Caco-2 (cell line): ENCODE data around the gene SART1. TPM values are rescaled to one million over a fixed set of nuclear protein-coding genes. Genes with fewer than 3 reads are reported as not detected.

Experiments used
- BruUV-seq: library from RNA; stranded (reverse); fragments of 400-500 nt; replicated peaks from 2 replicates; lab custom pipeline; 2021; lab: Mats Ljungman, UMichigan
- CTCF ChIA-PET: fragments of 300-600 bp; sonication (Branson Sonifier 250); formaldehyde crosslinking; loops from one replicate; lab custom pipeline; 2022; ENCODE audit warnings: antibody characterized with exemption; lab: Charles Lee
- POLR2A ChIA-PET: fragments of 300-600 bp; sonication (Branson Sonifier 250); formaldehyde crosslinking; loops from one replicate; lab custom pipeline; 2022; ENCODE audit warnings: antibody characterized with exemption; lab: Charles Lee
- DNase-seq, 2 experiments: peaks; one replicate each; pipeline versions ENCODE4 v3.0.0 to v3.0.0-alpha.2; 2020 to 2022
- H3K27me3 ChIP-seq: replicated peaks from 2 replicates; pipeline ENCODE4 v1.6.0; 2011; ENCODE audit warnings: low read length; ENCODE audit not compliant: control insufficient read depth, insufficient read depth
- H3K36me3 ChIP-seq: 2 replicates; pipeline ENCODE4 v1.5.1; 2011; ENCODE audit warnings: low read length; ENCODE audit not compliant: control insufficient read depth, insufficient read depth
- H3K4me1 ChIP-seq: fragments of 250-450 bp; sonication (Bioruptor Pico); 2 replicates; pipeline ENCODE4 v1.5.1; 2020; ENCODE audit warnings: mild to moderate bottlenecking
- H3K4me3 ChIP-seq: 2 replicates; pipeline ENCODE4 v1.5.1; 2011; ENCODE audit warnings: low read depth, mild to moderate bottlenecking, control low read depth, low read length
- H3K9me3 ChIP-seq: fragments of 250-450 bp; sonication (Bioruptor Pico); 2 replicates; pipeline ENCODE4 v1.5.1; 2020; ENCODE audit warnings: mild to moderate bottlenecking, moderate library complexity
- H3K27ac Mint-ChIP-seq: one replicate; pipeline ENCODE4 v1.8.0; 2022; ENCODE audit warnings: mixed read lengths; ENCODE audit not compliant: unreplicated experiment
- H3K27me3 Mint-ChIP-seq: one replicate; pipeline ENCODE4 v1.8.0; 2022; ENCODE audit warnings: mixed read lengths; ENCODE audit not compliant: insufficient read depth, unreplicated experiment
- H3K36me3 Mint-ChIP-seq: one replicate; pipeline ENCODE4 v1.8.0; 2022; ENCODE audit warnings: mild to moderate bottlenecking, mixed read lengths; ENCODE audit not compliant: insufficient read depth, unreplicated experiment
- H3K4me1 Mint-ChIP-seq: one replicate; pipeline ENCODE4 v1.8.0; 2022; ENCODE audit warnings: low read depth, mixed read lengths; ENCODE audit not compliant: unreplicated experiment
- H3K4me3 Mint-ChIP-seq: one replicate; pipeline ENCODE4 v1.8.0; 2022; ENCODE audit warnings: mild to moderate bottlenecking, moderate library complexity, mixed read lengths; ENCODE audit not compliant: unreplicated experiment
- H3K9me3 Mint-ChIP-seq: one replicate; pipeline ENCODE4 v1.8.0; 2022; ENCODE audit warnings: mixed read lengths; ENCODE audit not compliant: unreplicated experiment
- intact Hi-C: fragments of 100-400 bp; cut with micrococcal nuclease; formaldehyde crosslinking; loops from one replicate; pipeline ENCODE4 v1.10.0; 2022; ENCODE audit not compliant: unreplicated experiment
- total RNA-seq: library from RNA; stranded (reverse); gene quantifications from 2 replicates; pipeline ENCODE4 v1.2.3, GENCODE V29; 2022
- TF ChIP-seq, protein P1 (sequence below), 2 experiments: fragments of 200-600 bp in 1 of 2; IDR thresholded peaks; 1 replicate in 1 of 2; 2 replicates in 1 of 2; pipeline versions ENCODE4 v1.5.1 to v1.8.0; 2011 to 2022; ENCODE audit warnings: antibody characterized with exemption in 1 of 2, control low read depth in 1 of 2, inconsistent platforms in 1 of 2, low read depth in 1 of 2, low read length in 1 of 2, mild to moderate bottlenecking in 1 of 2, moderate library complexity in 1 of 2; ENCODE audit not compliant: insufficient read depth in 1 of 2, severe bottlenecking in 1 of 2, unreplicated experiment in 1 of 2

The SART1 gene
- total RNA-seq, 1 experiment from 2014 or later, result 78.0 TPM

DNA sequence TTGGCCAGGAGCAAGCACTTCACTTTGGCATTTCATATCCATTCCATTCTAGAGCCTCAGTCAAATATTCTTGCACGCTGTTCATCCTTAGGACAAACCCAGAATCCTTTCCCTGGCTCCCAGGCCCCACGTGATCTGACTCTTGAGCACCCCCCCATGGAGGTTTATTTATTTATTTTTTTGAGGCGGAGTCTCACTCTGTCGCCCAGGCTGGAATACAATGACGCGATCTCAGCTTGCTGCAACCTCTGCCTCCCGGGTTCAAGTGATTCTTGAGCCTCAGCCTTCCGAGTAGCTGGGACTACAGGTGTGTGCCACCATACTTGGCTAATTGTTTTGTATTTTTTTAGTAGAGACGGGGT lies 29.0 kb upstream of the SART1 start:
- Mint-ChIP-seq H3K4me3 (no peak overlapping the region), H3K27ac (no peak overlapping the region), H3K27me3 (peaks cover 4% of the 10 kb centered on the region), H3K36me3 (no peaks in the 10 kb centered on the region), H3K4me1 (no peaks in the 10 kb centered on the region), H3K9me3 (no peaks in the 10 kb centered on the region)
- Histone ChIP-seq H3K4me1 (no peaks in the 10 kb centered on the region), H3K27me3 (no peaks in the 10 kb centered on the region), H3K9me3 (no peaks in the 10 kb centered on the region), H3K36me3 (no peaks in the 10 kb centered on the region), H3K4me3 (no peak overlapping the region)
- POLR2A ChIA-PET, result no interaction called here
- CTCF ChIA-PET, result interaction anchor here (0.7 to 1.2 kb wide), 2 partner anchors 44 to 48 kb away, joined by 3 read pairs; partner anchors contain the start of gene FIBP
- intact Hi-C loops, result no loop called here
- peak in 1 of 2 experiments; percentile 49 for DNase-seq
- TF ChIP-seq, protein P1, sequence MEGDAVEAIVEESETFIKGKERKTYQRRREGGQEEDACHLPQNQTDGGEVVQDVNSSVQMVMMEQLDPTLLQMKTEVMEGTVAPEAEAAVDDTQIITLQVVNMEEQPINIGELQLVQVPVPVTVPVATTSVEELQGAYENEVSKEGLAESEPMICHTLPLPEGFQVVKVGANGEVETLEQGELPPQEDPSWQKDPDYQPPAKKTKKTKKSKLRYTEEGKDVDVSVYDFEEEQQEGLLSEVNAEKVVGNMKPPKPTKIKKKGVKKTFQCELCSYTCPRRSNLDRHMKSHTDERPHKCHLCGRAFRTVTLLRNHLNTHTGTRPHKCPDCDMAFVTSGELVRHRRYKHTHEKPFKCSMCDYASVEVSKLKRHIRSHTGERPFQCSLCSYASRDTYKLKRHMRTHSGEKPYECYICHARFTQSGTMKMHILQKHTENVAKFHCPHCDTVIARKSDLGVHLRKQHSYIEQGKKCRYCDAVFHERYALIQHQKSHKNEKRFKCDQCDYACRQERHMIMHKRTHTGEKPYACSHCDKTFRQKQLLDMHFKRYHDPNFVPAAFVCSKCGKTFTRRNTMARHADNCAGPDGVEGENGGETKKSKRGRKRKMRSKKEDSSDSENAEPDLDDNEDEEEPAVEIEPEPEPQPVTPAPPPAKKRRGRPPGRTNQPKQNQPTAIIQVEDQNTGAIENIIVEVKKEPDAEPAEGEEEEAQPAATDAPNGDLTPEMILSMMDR (IDR thresholded peaks at IDR 0.05; ENCODE audit: insufficient read depth in 1 of 2, low read depth in 1 of 2, low read length in 1 of 2, severe bottlenecking in 1 of 2, unreplicated experiment in 1 of 2), result no peak
- BruUV-seq, result no TSS peak

DNA sequence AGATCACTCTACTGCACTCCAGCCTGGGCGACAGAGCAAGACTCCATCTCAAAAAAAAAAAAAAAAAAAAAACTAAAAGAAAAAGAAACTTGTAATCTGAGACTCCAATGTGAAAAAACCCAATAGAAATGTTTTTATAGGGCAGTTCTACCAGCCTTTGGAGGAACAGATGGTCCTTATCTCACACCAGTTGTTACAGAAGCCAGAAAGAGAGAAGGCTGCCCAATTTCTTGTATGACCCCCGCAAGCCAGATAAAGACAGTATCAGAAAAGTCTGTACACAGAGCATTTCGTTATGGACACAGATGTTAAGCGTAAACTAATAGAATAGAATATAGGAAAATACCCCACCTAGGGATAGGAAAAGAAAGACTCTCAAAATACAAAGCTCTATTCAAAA lies 27.5 kb upstream of the SART1 start:
- Mint-ChIP-seq H3K36me3 (no peaks in the 10 kb centered on the region), H3K27ac (no peak overlapping the region), H3K4me1 (no peaks in the 10 kb centered on the region), H3K4me3 (no peak overlapping the region), H3K9me3 (no peaks in the 10 kb centered on the region), H3K27me3 (peaks cover 4% of the 10 kb centered on the region)
- DNase-seq, result no peak
- no peak overlapping the region for H3K4me3 ChIP-seq
- no TSS peak for BruUV-seq
- intact Hi-C loops, result no loop called here
- TF ChIP-seq, protein P1 (IDR thresholded peaks at IDR 0.05; ENCODE audit: insufficient read depth in 1 of 2, low read depth in 1 of 2, low read length in 1 of 2, severe bottlenecking in 1 of 2, unreplicated experiment in 1 of 2), result no peak
- H3K9me3 ChIP-seq, result no peaks in the 10 kb centered on the region
- CTCF ChIA-PET, result interaction anchor here (1.2 kb wide), 1 partner anchor 49 kb away, joined by 4 read pairs; no protein-coding TSS in a partner anchor
- POLR2A ChIA-PET, result interaction anchor here (0.5 to 0.6 kb wide), 2 partner anchors 87 to 177 kb away, joined by 3 read pairs; no protein-coding TSS in a partner anchor
- no peaks in the 10 kb centered on the region for H3K4me1 ChIP-seq
- no peaks in the 10 kb centered on the region for H3K36me3 ChIP-seq
- no peaks in the 10 kb centered on the region for H3K27me3 ChIP-seq

DNA sequence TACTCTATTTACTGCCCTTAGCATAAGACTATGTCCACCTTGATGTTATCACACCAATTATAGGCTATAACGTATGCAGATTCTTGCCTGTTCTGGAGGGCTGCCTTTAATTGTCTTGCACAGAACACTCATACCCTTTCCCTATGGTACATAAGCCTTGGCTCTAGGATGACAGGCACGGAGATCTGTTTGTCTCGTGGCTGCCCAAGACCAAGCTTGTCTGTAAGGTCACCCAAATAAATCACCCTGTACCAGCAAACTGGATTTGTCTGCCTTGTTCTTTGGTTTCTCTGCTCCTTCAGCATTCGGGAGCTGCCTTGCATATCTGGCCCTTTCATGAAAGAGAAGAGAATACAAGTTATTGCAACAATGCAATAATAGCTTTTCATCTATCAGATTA lies 23.8 kb upstream of the SART1 start:
- no peaks in the 10 kb centered on the region for H3K4me1 Mint-ChIP-seq
- TF ChIP-seq, protein P1 (IDR thresholded peaks at IDR 0.05; ENCODE audit: insufficient read depth in 1 of 2, low read depth in 1 of 2, low read length in 1 of 2, severe bottlenecking in 1 of 2, unreplicated experiment in 1 of 2), result no peak
- no peaks in the 10 kb centered on the region for H3K9me3 Mint-ChIP-seq
- H3K36me3 ChIP-seq, result no peaks in the 10 kb centered on the region
- H3K4me1 ChIP-seq, result no peaks in the 10 kb centered on the region
- no peak overlapping the region for H3K27ac Mint-ChIP-seq
- POLR2A ChIA-PET, result no interaction called here
- H3K27me3 Mint-ChIP-seq, result peaks cover 4% of the 10 kb centered on the region
- H3K4me3 ChIP-seq, result no peak overlapping the region
- CTCF ChIA-PET, result no interaction called here
- no peaks in the 10 kb centered on the region for H3K9me3 ChIP-seq
- H3K36me3 Mint-ChIP-seq, result no peaks in the 10 kb centered on the region
- intact Hi-C loops, result no loop called here
- no peaks in the 10 kb centered on the region for H3K27me3 ChIP-seq
- no peak overlapping the region for H3K4me3 Mint-ChIP-seq
- no peak for DNase-seq
- BruUV-seq, result no TSS peak
